Activated naive CD4-positive, alpha-beta T cell (primary cell): ENCODE data around the gene CACNA2D3.

Experiments
- DNase-seq, 4 experiments: peaks; one replicate each; lab custom pipeline; 2025; lab: John Stamatoyannopoulos, UW

The CACNA2D3 gene

GRCh38 chr3:54374214-54374852, 252.0 kb downstream of the CACNA2D3 start:
- DNase-seq, result no peak

DNA sequence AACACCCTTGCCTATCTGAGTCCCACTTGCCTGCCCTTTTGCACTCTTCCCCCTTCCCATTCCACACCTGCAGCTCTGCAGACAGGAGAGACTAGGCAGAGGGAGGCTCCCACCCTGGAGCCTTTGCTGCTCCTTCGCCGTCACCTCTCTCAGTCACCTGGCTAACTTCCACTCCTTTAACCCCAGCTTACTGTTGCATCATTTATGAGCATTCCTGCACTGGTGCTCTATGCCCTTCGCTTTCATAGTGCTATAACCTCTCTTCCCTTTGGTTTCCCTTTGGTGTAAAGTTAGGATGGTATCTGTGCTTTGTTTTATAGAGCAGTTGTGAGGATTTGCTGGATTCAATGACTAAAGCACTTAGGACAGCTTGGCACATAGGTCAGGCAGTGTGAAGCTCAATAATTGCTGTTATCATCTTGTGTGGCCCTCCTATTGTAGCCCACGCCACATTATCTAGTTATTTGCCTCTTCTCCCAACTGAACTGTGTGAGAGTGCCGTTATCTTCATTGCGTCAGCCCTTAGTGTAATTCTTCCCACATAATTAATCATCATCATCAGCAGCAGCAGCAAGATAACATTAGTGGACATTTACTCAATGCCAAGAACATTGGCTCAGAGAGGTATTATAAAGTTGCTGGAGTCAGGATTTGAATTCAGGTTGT, 253.9 kb downstream of the CACNA2D3 start:
- no peak for DNase-seq

- DNase-seq, result no peak
Measured at GRCh38 chr3:54376939-54377578, 254.7 kb downstream of the CACNA2D3 start.

DNA sequence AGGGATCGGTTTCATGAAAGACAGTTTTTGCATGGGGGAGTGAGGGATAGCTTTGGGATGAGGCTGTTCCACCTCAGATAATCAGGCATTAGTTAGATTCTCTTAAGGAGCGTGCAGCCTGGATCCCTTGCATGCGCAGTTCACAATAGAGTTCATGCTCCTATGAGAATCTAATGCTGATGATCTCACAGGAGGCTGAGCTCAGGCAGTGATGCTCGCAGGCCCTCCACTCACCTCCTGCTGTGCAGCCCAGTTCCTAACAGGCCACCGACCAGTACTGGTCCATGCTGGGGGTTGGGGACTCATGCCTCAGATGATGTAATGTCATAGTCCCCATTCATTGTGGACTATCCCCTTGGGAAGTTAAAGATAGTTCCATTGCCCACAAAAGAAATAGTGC, 255.8 kb downstream of the CACNA2D3 start:
- DNase-seq, result no peak

DNA sequence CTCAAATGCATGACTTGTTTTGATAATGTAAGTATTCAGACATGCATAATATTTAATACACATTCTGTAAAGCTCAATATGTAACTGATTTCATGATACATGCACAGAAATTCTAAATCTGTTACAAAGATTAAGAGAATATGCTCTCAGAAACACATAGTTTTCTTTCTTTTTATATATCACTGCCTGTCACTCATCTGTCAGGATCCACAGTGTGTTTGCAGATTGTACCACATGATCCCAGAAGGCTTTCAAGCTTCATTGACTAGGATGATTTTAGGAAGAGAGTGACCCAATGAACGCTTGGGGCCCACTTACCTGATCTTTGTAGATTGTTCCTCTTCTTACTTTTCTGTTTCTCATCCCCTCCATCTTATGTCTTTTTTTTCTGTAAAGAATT, 261.9 kb downstream of the CACNA2D3 start:
- no peak for DNase-seq

GRCh38 chr3:54390582-54390981, 268.2 kb downstream of the CACNA2D3 start:
- no peak for DNase-seq

DNA sequence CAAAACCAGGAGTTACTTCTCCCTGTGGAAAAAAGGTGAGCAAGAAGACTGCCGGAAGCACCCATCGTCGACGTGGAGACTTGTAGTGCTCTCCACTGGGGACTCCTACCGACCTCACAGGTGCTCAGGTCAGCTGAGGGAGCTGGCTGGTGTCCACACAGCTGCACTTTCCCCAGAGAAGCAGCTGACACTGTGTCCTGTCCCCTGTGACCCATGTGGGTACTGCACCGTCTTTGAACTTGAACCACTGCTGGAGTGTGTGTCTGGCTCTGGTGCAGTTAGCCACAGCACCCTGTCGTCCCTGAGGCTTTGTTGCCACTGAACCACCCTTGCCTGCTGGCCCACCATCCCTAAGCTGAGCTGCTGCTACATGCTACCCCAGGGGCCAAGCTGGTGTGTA, 270.8 kb downstream of the CACNA2D3 start:
- DNase-seq, result no peak

GRCh38 chr3:54408328-54408727, 286.0 kb downstream of the CACNA2D3 start:
- no peak for DNase-seq

- DNase-seq, result no peak
Measured at GRCh38 chr3:54421943-54422342, 299.6 kb downstream of the CACNA2D3 start.

DNA sequence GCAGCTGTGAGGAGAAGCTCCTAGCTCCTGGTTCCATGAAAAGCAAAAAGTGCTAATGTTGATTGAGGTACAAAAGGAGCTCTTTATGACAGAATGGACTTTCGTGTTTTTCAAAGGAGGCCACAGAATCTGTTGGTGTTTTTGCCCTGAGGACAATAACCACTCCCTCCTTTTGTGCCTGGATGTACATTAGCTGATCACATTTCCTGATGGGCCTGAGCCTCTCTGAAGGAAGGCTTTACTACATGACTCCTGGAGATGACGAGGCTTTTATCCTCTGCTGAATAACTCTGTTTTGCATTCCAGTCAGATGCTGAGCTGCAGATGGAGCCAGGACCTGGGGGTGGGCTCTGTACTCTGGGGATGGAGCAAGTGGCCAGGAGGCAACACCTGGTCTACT, 301.9 kb downstream of the CACNA2D3 start:
- no peak for DNase-seq

GRCh38 chr3:54426381-54426780, 304.0 kb downstream of the CACNA2D3 start:
- DNase-seq, result no peak

- no peak for DNase-seq
Measured at GRCh38 chr3:54427501-54427900, 305.1 kb downstream of the CACNA2D3 start.

- no peak for DNase-seq
Measured at GRCh38 chr3:54427941-54428871, 305.9 kb downstream of the CACNA2D3 start.

GRCh38 chr3:54432975-54433374, 310.6 kb downstream of the CACNA2D3 start:
- no peak for DNase-seq

GRCh38 chr3:54433846-54434245, 311.5 kb downstream of the CACNA2D3 start:
- no peak for DNase-seq

DNA sequence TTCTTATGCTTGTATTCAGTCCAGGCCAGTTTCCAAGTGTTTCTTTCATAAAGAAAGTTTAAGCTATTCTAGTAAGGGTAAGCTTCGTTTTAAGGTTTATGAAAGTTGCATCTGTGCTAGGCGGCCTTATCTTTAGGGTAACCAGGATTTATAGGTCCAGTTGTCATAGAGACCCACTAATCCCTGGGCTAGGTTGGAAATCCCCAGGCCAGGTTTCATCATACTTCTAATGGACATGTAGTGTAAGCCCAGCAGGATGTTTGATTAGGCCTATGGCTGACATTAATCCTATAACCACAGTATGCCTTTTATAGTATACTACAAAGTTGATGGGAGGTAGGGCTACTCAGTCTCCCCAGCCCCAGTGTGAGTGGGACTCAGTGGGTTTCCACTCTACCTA, 312.4 kb downstream of the CACNA2D3 start:
- DNase-seq, result no peak

DNA sequence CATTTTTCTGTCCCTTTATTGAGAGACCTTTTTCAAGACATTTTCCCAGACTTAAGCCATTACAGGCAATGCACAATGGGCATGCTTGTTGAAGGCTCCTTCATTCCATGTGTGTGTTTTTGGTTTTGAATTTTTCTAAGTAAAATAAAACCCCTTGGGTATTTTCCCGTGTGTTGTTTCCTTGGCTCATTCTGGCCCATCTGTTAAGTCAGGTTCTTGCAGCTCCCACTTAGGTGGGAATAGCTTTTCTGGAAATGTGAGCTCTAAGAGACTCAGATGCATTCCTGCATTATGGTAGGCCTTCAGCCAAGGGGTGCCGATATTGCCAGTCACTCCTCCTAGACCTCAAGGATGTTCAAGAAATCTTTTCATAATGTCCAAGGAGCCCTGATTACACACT, 314.9 kb downstream of the CACNA2D3 start:
- no peak for DNase-seq

DNA sequence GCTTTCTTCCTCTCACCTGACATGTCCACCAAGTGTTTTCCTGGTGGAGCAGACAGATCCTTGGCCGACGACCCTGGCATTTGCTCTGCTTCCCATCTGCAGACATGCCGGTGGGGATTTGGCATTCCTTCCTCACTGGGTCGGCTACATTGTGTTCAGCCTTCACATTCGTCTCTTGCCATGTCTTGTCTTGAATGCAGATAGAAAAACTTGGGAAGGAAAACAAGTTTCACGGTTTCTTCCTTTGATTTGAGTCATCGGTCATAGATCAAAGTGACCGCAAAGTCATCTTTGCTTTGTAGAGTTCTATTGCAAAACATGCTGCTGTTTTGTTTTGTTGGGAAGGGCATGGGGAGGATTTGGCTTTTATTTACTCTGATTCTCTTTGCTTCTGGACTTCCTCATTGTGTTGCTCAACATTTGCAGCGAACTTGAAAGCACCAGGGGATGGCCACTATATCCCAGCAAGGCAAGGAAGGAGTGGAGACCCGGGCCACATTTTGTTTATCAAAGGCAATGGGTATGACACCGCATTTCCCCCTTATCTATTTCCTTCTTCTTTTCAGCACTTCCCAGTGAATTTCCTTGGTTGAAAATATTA, 321.3 kb downstream of the CACNA2D3 start:
- no peak for DNase-seq

GRCh38 chr3:54445630-54446029, 323.3 kb downstream of the CACNA2D3 start:
- no peak for DNase-seq

DNA sequence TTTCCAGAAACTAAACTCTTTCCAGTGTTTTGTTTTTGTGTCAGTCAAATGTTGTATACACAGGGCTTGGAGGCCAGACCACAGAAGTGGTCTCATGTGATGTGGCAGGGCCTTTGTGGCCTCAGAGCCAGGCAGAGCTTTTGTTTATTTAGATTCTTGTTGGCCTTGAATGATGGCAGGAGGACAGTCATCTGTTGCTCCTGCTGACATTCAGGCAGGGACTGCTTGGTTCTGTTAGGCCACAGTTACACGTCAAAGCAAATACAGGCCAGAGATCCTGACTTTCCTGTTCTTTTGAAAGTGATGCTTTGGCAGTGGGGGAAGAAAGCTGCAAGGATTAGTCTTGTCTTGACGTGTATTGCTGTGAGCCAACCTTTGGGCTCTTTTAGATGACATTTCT, 325.1 kb downstream of the CACNA2D3 start:
- no peak for DNase-seq

DNA sequence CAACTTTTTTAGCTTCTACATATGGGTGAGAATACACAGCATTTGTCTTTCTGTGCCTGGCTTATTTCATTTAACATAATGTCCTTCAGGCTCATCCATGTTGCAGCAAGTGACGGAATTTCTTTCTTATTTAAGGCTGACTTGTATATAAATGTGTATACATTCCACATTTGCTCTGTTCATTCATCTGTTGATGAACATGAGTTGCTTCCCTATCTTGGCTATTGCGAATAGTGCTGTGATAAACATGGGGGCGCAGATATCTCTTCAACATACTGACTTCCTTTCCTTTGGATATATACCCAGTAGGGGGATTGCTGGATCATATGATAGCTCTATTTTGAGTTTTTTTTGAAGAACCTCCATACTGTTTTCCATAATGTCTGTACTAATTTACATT, 332.5 kb downstream of the CACNA2D3 start:
- DNase-seq, result no peak

- DNase-seq, result no peak
Measured at GRCh38 chr3:54458357-54458756, 336.0 kb downstream of the CACNA2D3 start.
